SH-SY5Y (cell line): ENCODE results near the gene TBC1D17.

Experiments
- GATA2 ChIP-seq: IDR thresholded peaks from 2 replicates; pipeline ENCODE4 v1.6.1; 2011; ENCODE audit warnings: mild to moderate bottlenecking, low read depth, low read length
- GATA3 ChIP-seq: IDR thresholded peaks from 2 replicates; pipeline ENCODE4 v1.6.1; 2011; ENCODE audit warnings: low read depth, mild to moderate bottlenecking, low read length, moderate library complexity

The TBC1D17 gene

GRCh38 chr19:49932731-49933131 is 55.2 kb downstream of the TBC1D17 start:
- TF ChIP-seq GATA2 (no peak), GATA3 (no peak)

GRCh38 chr19:49933643-49934042 is 56.1 kb downstream of the TBC1D17 start:
- TF ChIP-seq GATA3 (no peak), GATA2 (no peak)

- TF ChIP-seq GATA2, result no peak
These were observed 59.0 kb downstream of the TBC1D17 start for GRCh38 chr19:49936549-49936948.

GRCh38 chr19:49937750-49938381 is 60.4 kb downstream of the TBC1D17 start:
- TF ChIP-seq GATA2 (no peak), GATA3 (no peak)
